H1 (cell line): Measurements from ENCODE around the gene RNF113B. TPM values are rescaled to one million over a fixed set of nuclear protein-coding genes. Genes with fewer than 3 reads are reported as not detected.

Experiments
- CTCF ChIA-PET: fragments of 300-600 bp; sonication (Branson Sonifier 250); formaldehyde crosslinking; loops from one replicate; lab custom pipeline; 2021; ENCODE audit not compliant: partially characterized antibody; lab: Charles Lee
- POLR2A ChIA-PET: fragments of 300-600 bp; sonication (Branson Sonifier 250); formaldehyde crosslinking; loops from one replicate; lab custom pipeline; 2021; ENCODE audit warnings: inconsistent platforms; ENCODE audit not compliant: partially characterized antibody; lab: Charles Lee
- DNase-seq, 2 experiments: peaks; one replicate each; pipeline versions ENCODE4 v3.0.0 to v3.0.0-alpha.2; 2010 to 2022; ENCODE audit warnings: low spot score in 2 of 2, low read depth in 1 of 2, mixed read lengths in 1 of 2
- FAIRE-seq: peaks from 2 replicates; lab custom pipeline; 2011; peaks lifted over from hg19 to GRCh38; lab: Jason Lieb, UNC
- H2AFZ ChIP-seq: 2 replicates; pipeline ENCODE4 v1.8.1; 2012; ENCODE audit warnings: low read length, inconsistent platforms
- H2AK5ac ChIP-seq: 2 replicates; pipeline ENCODE4 v1.6.1; 2013; ENCODE audit warnings: low read depth, low read length
- H2BK120ac ChIP-seq: replicated peaks from 2 replicates; pipeline ENCODE3; 2013; ENCODE audit warnings: low read depth, low read length, inconsistent platforms
- H2BK12ac ChIP-seq: 2 replicates; pipeline ENCODE4 v1.6.1; 2013; ENCODE audit warnings: low read depth, low read length
- H2BK15ac ChIP-seq: 2 replicates; pipeline ENCODE4 v1.6.1; 2013; ENCODE audit warnings: low read length
- H2BK20ac ChIP-seq: 2 replicates; pipeline ENCODE4 v1.6.1; 2013; ENCODE audit warnings: low read length
- H2BK5ac ChIP-seq: 2 replicates; pipeline ENCODE4 v1.6.1; 2013; ENCODE audit warnings: low read depth, low read length
- H3K14ac ChIP-seq: 2 replicates; pipeline ENCODE4 v1.6.1; 2013; ENCODE audit warnings: inconsistent platforms; ENCODE audit not compliant: insufficient read length
- H3K18ac ChIP-seq: 2 replicates; pipeline ENCODE4 v1.6.1; 2013; ENCODE audit warnings: low read length; ENCODE audit errors: extremely low read depth
- H3K23ac ChIP-seq: 2 replicates; pipeline ENCODE4 v1.6.1; 2013; ENCODE audit warnings: inconsistent platforms; ENCODE audit not compliant: insufficient read length
- H3K23me2 ChIP-seq: 2 replicates; pipeline ENCODE4 v1.6.1; 2013; ENCODE audit warnings: low read depth, low read length
- H3K27ac ChIP-seq: 2 replicates; pipeline ENCODE4 v1.6.1; 2011; ENCODE audit warnings: low read depth, low read length, inconsistent platforms
- H3K27me3 ChIP-seq, 4 experiments: replicated peaks in 1 of 4; 1 replicate in 1 of 4; 2 replicates in 3 of 4; pipeline versions ENCODE4 v1.6.1 to v1.8.1; 2011 to 2013; ENCODE audit warnings: low read length in 3 of 4, mild to moderate bottlenecking in 3 of 4, inconsistent platforms in 2 of 4, mixed read lengths in 2 of 4, moderate library complexity in 1 of 4; ENCODE audit not compliant: control insufficient read depth in 3 of 4, insufficient read depth in 3 of 4; ENCODE audit errors: extremely low read depth in 1 of 4
- H3K36me3 ChIP-seq, 4 experiments: 2 replicates each; pipeline versions ENCODE4 v1.6.1 to v1.8.1; 2011 to 2013; ENCODE audit warnings: mild to moderate bottlenecking in 4 of 4, low read length in 3 of 4, moderate library complexity in 2 of 4, control low read depth in 1 of 4, inconsistent platforms in 1 of 4; ENCODE audit not compliant: insufficient read depth in 4 of 4, control insufficient read depth in 2 of 4
- H3K4ac ChIP-seq: replicated peaks from 2 replicates; pipeline ENCODE3; 2013; ENCODE audit warnings: low read length, low read depth, mixed read lengths, inconsistent platforms; ENCODE audit not compliant: insufficient read length
- H3K4me1 ChIP-seq, 4 experiments: replicated peaks in 1 of 4; 1 replicate in 1 of 4; 2 replicates in 3 of 4; pipeline versions ENCODE4 v1.6.1 to v1.8.1; 2011 to 2013; ENCODE audit warnings: low read length in 3 of 4, inconsistent platforms in 2 of 4, mixed read lengths in 1 of 4; ENCODE audit not compliant: insufficient read depth in 4 of 4, control insufficient read depth in 3 of 4
- H3K4me2 ChIP-seq, 2 experiments: 2 replicates each; pipeline versions ENCODE4 v1.6.1 to v1.8.1; 2011 to 2013; ENCODE audit warnings: low read depth in 2 of 2, low read length in 2 of 2, control low read depth in 1 of 2, inconsistent platforms in 1 of 2, mild to moderate bottlenecking in 1 of 2; ENCODE audit not compliant: insufficient read depth in 1 of 2
- H3K4me3 ChIP-seq, 4 experiments: fragments of 200-600, 300-600 bp in 1 of 4; sonication (generic), shearing (Covaris generic), sonication (Bioruptor Twin) in 1 of 4; 2 replicates each; pipeline versions ENCODE4 v1.5.1 to v1.8.1; 2011 to 2016; ENCODE audit warnings: low read length in 4 of 4, low read depth in 3 of 4, control low read depth in 2 of 4, inconsistent platforms in 2 of 4, mild to moderate bottlenecking in 2 of 4, mixed read lengths in 1 of 4, moderate library complexity in 1 of 4; ENCODE audit not compliant: insufficient read depth in 2 of 4; ENCODE audit errors: extremely low read depth in 1 of 4
- H3K56ac ChIP-seq: replicated peaks from 2 replicates; pipeline ENCODE3; 2013; ENCODE audit warnings: low read depth, mild to moderate bottlenecking, mixed read lengths, low read length, inconsistent platforms; ENCODE audit not compliant: insufficient read length
- H3K79me1 ChIP-seq: 2 replicates; pipeline ENCODE4 v1.6.1; 2013; ENCODE audit warnings: low read depth, low read length, control low read depth
- H3K79me2 ChIP-seq, 2 experiments: 2 replicates each; pipeline versions ENCODE4 v1.6.1 to v1.8.1; 2012 to 2013; ENCODE audit warnings: low read length in 2 of 2, mild to moderate bottlenecking in 2 of 2, inconsistent platforms in 1 of 2; ENCODE audit not compliant: insufficient read depth in 2 of 2, control insufficient read depth in 1 of 2
- H3K9ac ChIP-seq, 4 experiments: replicated peaks in 1 of 4; 1 replicate in 1 of 4; 2 replicates in 3 of 4; pipeline versions ENCODE4 v1.6.1 to v1.8.1; 2011 to 2013; ENCODE audit warnings: low read depth in 3 of 4, low read length in 3 of 4, control low read depth in 2 of 4, mild to moderate bottlenecking in 2 of 4, moderate library complexity in 2 of 4, inconsistent platforms in 1 of 4; ENCODE audit errors: extremely low read depth in 1 of 4
- H3K9me3 ChIP-seq, 2 experiments: 2 replicates each; pipeline versions ENCODE4 v1.6.1 to v1.8.1; 2012 to 2013; ENCODE audit warnings: mild to moderate bottlenecking in 2 of 2, moderate library complexity in 2 of 2, control low read depth in 1 of 2, inconsistent platforms in 1 of 2, low read depth in 1 of 2, low read length in 1 of 2, mixed read lengths in 1 of 2; ENCODE audit not compliant: insufficient read depth in 2 of 2
- H4K20me1 ChIP-seq, 2 experiments: replicated peaks in 1 of 2; 2 replicates each; pipeline versions ENCODE3 to v1.8.1; 2011 to 2013; ENCODE audit warnings: inconsistent platforms in 2 of 2, low read length in 2 of 2, mild to moderate bottlenecking in 1 of 2; ENCODE audit not compliant: insufficient read depth in 2 of 2, control insufficient read depth in 1 of 2
- H4K5ac ChIP-seq: 2 replicates; pipeline ENCODE4 v1.6.1; 2013; ENCODE audit warnings: low read length, low read depth, mixed read lengths, inconsistent platforms; ENCODE audit not compliant: insufficient read length
- H4K8ac ChIP-seq: 2 replicates; pipeline ENCODE4 v1.8.0; 2013; ENCODE audit warnings: mild to moderate bottlenecking, moderate library complexity, low read length, inconsistent platforms; ENCODE audit not compliant: insufficient read depth; ENCODE audit errors: extremely low read depth
- H4K91ac ChIP-seq: replicated peaks from 2 replicates; pipeline ENCODE3; 2013; ENCODE audit warnings: low read length, mixed read lengths, inconsistent platforms; ENCODE audit not compliant: insufficient read length
- CTCF ChIP-seq, 3 experiments: IDR thresholded peaks; 1 replicate in 2 of 3; 2 replicates in 1 of 3; pipeline versions ENCODE4 v1.5.1 to v1.6.1; 2011; ENCODE audit warnings: low read length in 3 of 3, mild to moderate bottlenecking in 3 of 3, inconsistent platforms in 2 of 3, low read depth in 1 of 3, moderate library complexity in 1 of 3; ENCODE audit not compliant: insufficient read depth in 1 of 3; ENCODE audit errors: control extremely low read depth in 1 of 3
- NRF1 ChIP-seq: IDR thresholded peaks from 2 replicates; pipeline ENCODE4 v1.6.1; 2011; ENCODE audit warnings: mild to moderate bottlenecking, low read depth, low read length, improper control_type of control experiment
- RBBP5 ChIP-seq: IDR thresholded peaks from 2 replicates; pipeline ENCODE4 v1.7.1; 2012; ENCODE audit warnings: low read depth, mild to moderate bottlenecking, inconsistent platforms, low read length, moderate library complexity, borderline replicate concordance
- SIX5 ChIP-seq: IDR thresholded peaks from 2 replicates; pipeline ENCODE4 v1.6.1; 2011; ENCODE audit warnings: mild to moderate bottlenecking, low read depth, low read length
- TBP ChIP-seq: IDR thresholded peaks from 2 replicates; pipeline ENCODE4 v1.6.1; 2011; ENCODE audit warnings: low read depth, low read length, improper control_type of control experiment
- WGBS, 2 experiments: shearing (Covaris generic) in 1 of 2; methylation state at CpG; one replicate each; pipeline versions ENCODE4 v1.1.6 to v1.1.7; 2013 to 2015; ENCODE audit warnings: low lambda C conversion rate in 2 of 2, mixed read lengths in 2 of 2, inconsistent platforms in 1 of 2, low coverage in 1 of 2, missing lambda C conversion rate in 1 of 2; ENCODE audit not compliant: insufficient replicate concordance in 2 of 2, insufficient coverage in 1 of 2, insufficient read length in 1 of 2; ENCODE audit errors: extremely low coverage in 1 of 2, missing lambda C conversion rate in 1 of 2; 5-methylcytosine and 5-hydroxymethylcytosine counted together
- polyA plus RNA-seq, 7 experiments: library from polyadenylated mRNA; depleted of rRNA in 3 of 7; stranded (reverse) in 5 of 7; unstranded in 2 of 7; fragments of >200 nt in 5 of 7; fragments of 200-250 nt in 2 of 7; gene quantifications; 1 replicate in 5 of 7; 2 replicates in 1 of 7; 4 replicates in 1 of 7; pipeline versions ENCODE4 v1.2.1 to v1.2.3, GENCODE V29; 2011 to 2013; ENCODE audit warnings: missing spikeins in 2 of 7, mixed read lengths in 2 of 7
- total RNA-seq: library from RNA; stranded (reverse); fragmentation: NEBNext Ultra II Directional; extraction: Animal tissue kit (Norgen Biotek cat#: 25700); gene quantifications from 2 replicates; pipeline ENCODE4 v1.2.1, GENCODE V29; 2021
- TF ChIP-seq, protein P1 (sequence below): IDR thresholded peaks from 2 replicates; pipeline ENCODE4 v1.6.1; 2012; ENCODE audit warnings: inconsistent platforms

Gene RNF113B
- total and polyA plus RNA-seq, 2 of the 8 experiments (the other 6 are each of a cell fraction or from before 2014, with no cell fraction given) = not detected

- no peaks in the 10 kb centered on the region for H3K36me3 ChIP-seq
- peaks cover 16% of the 10 kb centered on the region for H3K23me2 ChIP-seq
- H2BK120ac ChIP-seq = no peak within 1 kb of the TSS
- H4K8ac ChIP-seq = peak within 1 kb of the TSS; percentile 84
- H2BK20ac ChIP-seq = peak within 1 kb of the TSS; percentile 29; the same call in 1 of the 2 replicates
- H3K27ac ChIP-seq = no peak within 1 kb of the TSS; the same call in 1 of the 2 replicates
- H3K4ac ChIP-seq = peak within 1 kb of the TSS; percentile 70
- H2BK15ac ChIP-seq = 0 out of 2 replicates have a peak within 1 kb of the TSS, but pooled peaks have one; percentile 61
- peak within 1 kb of the TSS; percentile 82 to 98 for H3K4me2 ChIP-seq
- peak within 1 kb of the TSS; percentile 41 for H4K5ac ChIP-seq
- no peaks in the 10 kb centered on the region; the same call in 1 of the 2 replicates for H3K79me1 ChIP-seq
- ChIA-PET POLR2A (interaction anchor here (0.7 to 1.5 kb wide), 5 partner anchors 9 to 285 kb away, joined by 3 to 4 read pairs (median 3); no protein-coding TSS in a partner anchor), CTCF (interaction anchor here (1.3 to 2.1 kb wide), 4 partner anchors 11 to 302 kb away, joined by 5 to 10 read pairs (median 6); no protein-coding TSS in a partner anchor)
- peak within 1 kb of the TSS; percentile 38 for H3K18ac ChIP-seq
- peak within 1 kb of the TSS; percentile 16 for H4K91ac ChIP-seq
- H3K4me3 ChIP-seq = peak within 1 kb of the TSS; percentile 58 to 99 (median 77)
- H3K14ac ChIP-seq = no peak within 1 kb of the TSS
- peak within 1 kb of the TSS; percentile 41; the same call in 1 of the 2 replicates for H2BK5ac ChIP-seq
- H2BK12ac ChIP-seq = peak within 1 kb of the TSS; percentile 61; the same call in 1 of the 2 replicates
- H3K79me2 ChIP-seq = peaks cover 0 to 36% of the 10 kb centered on the region in 2 experiments; a peak in 2 of 4 replicates
- FAIRE-seq (no peak), DNase-seq (peak in 1 of 2 experiments; percentile 87)
- no peaks in the 10 kb centered on the region for H3K9me3 ChIP-seq
- peaks cover 2 to 5% of the 10 kb centered on the region in 2 experiments for H4K20me1 ChIP-seq
- no peak within 1 kb of the TSS for H2AK5ac ChIP-seq
- H3K23ac ChIP-seq = no peak within 1 kb of the TSS
- peaks cover 9 to 22% (median 16%) of the 10 kb centered on the region in 4 experiments for H3K4me1 ChIP-seq
- 3% methylated on average over 35 of the region's 98 CpGs; no CpG with 5 or more reads in 1 of the 2 experiments for whole genome bisulfite sequencing, 2 experiments
- H2AFZ ChIP-seq = peak within 1 kb of the TSS; percentile 48; the same call in 1 of the 2 replicates
- peak within 1 kb of the TSS; percentile 8 to 75 (median 56); a peak in 6 of 7 replicates for H3K9ac ChIP-seq
- H3K56ac ChIP-seq = peak within 1 kb of the TSS; percentile 60
- H3K27me3 ChIP-seq = peaks cover 0 to 12% (median 8%) of the 10 kb centered on the region in 4 experiments; a peak in 5 of 7 replicates
- TF ChIP-seq NRF1 (no peak), RBBP5 (0 out of 2 replicates have a peak, but pooled peaks have one; percentile 33), SIX5 (no peak), TBP (no peak; the same call in 1 of the 2 replicates), CTCF (IDR thresholded peaks at IDR 0.05; ENCODE audit: control extremely low read depth in 1 of 3, insufficient read depth in 1 of 3, low read depth in 1 of 3, low read length in 3 of 3) (peak; percentile 40 to 57 (median 48); a peak in 3 of 4 replicates)
- TF ChIP-seq, protein P1, sequence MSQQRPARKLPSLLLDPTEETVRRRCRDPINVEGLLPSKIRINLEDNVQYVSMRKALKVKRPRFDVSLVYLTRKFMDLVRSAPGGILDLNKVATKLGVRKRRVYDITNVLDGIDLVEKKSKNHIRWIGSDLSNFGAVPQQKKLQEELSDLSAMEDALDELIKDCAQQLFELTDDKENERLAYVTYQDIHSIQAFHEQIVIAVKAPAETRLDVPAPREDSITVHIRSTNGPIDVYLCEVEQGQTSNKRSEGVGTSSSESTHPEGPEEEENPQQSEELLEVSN = peak; percentile 80
Observed at GRCh38 chr13:98142380-98143156, 34.5 kb downstream of the RNF113B start, which contains the start of gene FARP1. Gene FARP1, plus strand, starts transcription at chr13:98143094. Its CDS starts 70,149 bp downstream, at chr13:98213243.
